Uterus (tissue), 4 donors: ENCODE measurements around the gene LMAN2. TPM values are rescaled to one million over a fixed set of nuclear protein-coding genes. Genes with fewer than 3 reads are reported as not detected.
A peak's percentile ranks its signal among the peaks of the same experiment; 100 is the strongest.

Experiments
- DNase-seq, 2 donors: peaks; one replicate each; pipeline ENCODE4 v3.0.0-alpha.2; 2019 to 2020
- H3K27ac ChIP-seq, 2 donors: fragments of 200-600 bp; sonication (generic); 1 replicate in 1 of 2; 2 replicates in 1 of 2; pipeline ENCODE4 v1.5.1; 2016 to 2018
- H3K27me3 ChIP-seq, 2 donors: fragments of 200-600 bp; sonication (generic); one replicate each; pipeline ENCODE4 v1.5.1; 2018 to 2019; ENCODE audit warnings: control low read depth in 1 of 2
- H3K36me3 ChIP-seq, 2 donors: fragments of 200-600 bp; sonication (generic); one replicate each; pipeline ENCODE4 v1.5.1; 2019; ENCODE audit warnings: control low read depth in 1 of 2
- H3K4me1 ChIP-seq, 2 donors: fragments of 200-600 bp; sonication (generic); one replicate each; pipeline ENCODE4 v1.5.1; 2018 to 2019; ENCODE audit warnings: control low read depth in 1 of 2
- H3K4me3 ChIP-seq, 2 donors: fragments of 200-600 bp; sonication (generic); 1 replicate in 1 of 2; 2 replicates in 1 of 2; pipeline ENCODE4 v1.5.1; 2018 to 2019; ENCODE audit warnings: mild to moderate bottlenecking in 1 of 2
- H3K9me3 ChIP-seq, 2 donors: fragments of 200-600 bp; sonication (generic); one replicate each; pipeline ENCODE4 v1.5.1; 2019; ENCODE audit warnings: control low read depth in 1 of 2
- CTCF ChIP-seq, 4 experiments: fragments of 200-600 bp in 2 of 4; fragments of 450-650 bp in 2 of 4; sonication (generic) in 2 of 4; IDR thresholded peaks; one replicate each; pipeline ENCODE4 v1.5.1; 2016 to 2019; ENCODE audit warnings: antibody characterized with exemption in 4 of 4, mild to moderate bottlenecking in 2 of 4, moderate library complexity in 1 of 4
- POLR2A ChIP-seq, 2 donors: fragments of 450-650 bp; IDR thresholded peaks; one replicate each; pipeline ENCODE4 v1.6.1; 2016; ENCODE audit warnings: antibody characterized with exemption in 2 of 2, mild to moderate bottlenecking in 1 of 2, moderate library complexity in 1 of 2
- intact Hi-C: fragments of 100-400 bp; cut with DNase I; formaldehyde crosslinking; loops from one replicate; pipeline ENCODE4 v1.15.1; 2023; ENCODE audit warnings: low total_unique reads
- total RNA-seq, 4 donors: library from RNA; depleted of rRNA in 3 of 4; stranded (reverse); fragments of >200 nt in 3 of 4; gene quantifications; one replicate each; pipeline versions ENCODE4 v1.1.0 to v1.2.4, GENCODE V29; 2014 to 2023
- donor health status: DM: yes; HTN: yes; CAD: no.

Gene LMAN2
- total RNA-seq, 4 donors from 2014 or later = 83.2 to 210 (median 170) TPM

- no peak overlapping the region for H3K27ac ChIP-seq
- peaks cover 3 to 11% of the 10 kb centered on the region in 2 donors for H3K4me1 ChIP-seq
- intact Hi-C loops = no loop called here
- H3K36me3 ChIP-seq = no peaks in the 10 kb centered on the region
- no peak for DNase-seq
- H3K27me3 ChIP-seq = no peaks in the 10 kb centered on the region
- TF ChIP-seq CTCF (IDR thresholded peaks at IDR 0.05) = no peak
- no peak for TF ChIP-seq POLR2A (IDR thresholded peaks at IDR 0.05)
- no peaks in the 10 kb centered on the region for H3K9me3 ChIP-seq
- H3K4me3 ChIP-seq = no peak overlapping the region
Measured at GRCh38 chr5:177369645-177370440, 18.4 kb upstream of the LMAN2 start.

DNA sequence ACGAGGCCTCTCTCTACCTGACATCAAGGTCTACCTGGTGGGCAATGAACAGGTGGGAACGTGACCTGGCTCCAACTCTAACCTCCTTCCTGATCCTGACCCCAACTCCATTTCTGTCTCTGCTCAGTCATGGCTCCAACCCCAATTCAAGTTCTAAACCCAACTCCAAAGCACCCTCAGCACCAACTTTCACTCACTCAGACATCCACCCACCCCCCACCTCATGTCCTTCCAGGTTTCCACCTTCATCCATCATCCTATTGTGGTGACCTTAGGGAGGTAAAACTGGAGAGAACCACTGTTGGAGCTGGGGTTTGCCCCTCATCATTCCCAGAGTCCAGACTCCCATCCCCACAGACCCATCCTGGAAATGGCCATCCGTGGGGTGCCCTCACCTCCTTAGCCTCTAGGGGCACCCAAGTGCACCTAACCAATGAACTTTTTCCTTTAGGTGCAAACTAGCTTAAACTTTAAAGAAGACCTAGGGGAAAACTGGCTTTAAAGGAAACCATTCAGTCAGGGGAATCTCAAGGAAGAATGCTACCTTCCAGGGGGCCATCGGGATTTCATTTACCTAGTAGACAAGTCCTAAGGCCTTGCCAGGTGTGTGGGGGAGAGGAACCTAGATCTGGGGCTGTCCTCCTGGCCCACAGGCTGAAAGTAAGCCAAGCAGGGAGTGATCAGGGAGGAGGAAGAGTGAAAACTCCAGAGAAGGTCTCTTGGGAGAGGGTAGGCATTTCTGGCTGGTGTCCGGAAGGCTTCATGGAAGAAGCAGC, 17.6 kb upstream of the LMAN2 start:
- H3K4me1 ChIP-seq = peaks cover 3 to 11% of the 10 kb centered on the region in 2 donors
- intact Hi-C loops = no loop called here
- no peak for DNase-seq
- no peaks in the 10 kb centered on the region for H3K27me3 ChIP-seq
- H3K27ac ChIP-seq = no peak overlapping the region
- H3K36me3 ChIP-seq = no peaks in the 10 kb centered on the region
- TF ChIP-seq POLR2A (IDR thresholded peaks at IDR 0.05) (no peak), CTCF (IDR thresholded peaks at IDR 0.05) (peak; percentile 16 to 63 (median 32))
- no peak overlapping the region for H3K4me3 ChIP-seq
- H3K9me3 ChIP-seq = no peaks in the 10 kb centered on the region

- intact Hi-C loops = no loop called here
- no peak overlapping the region for H3K27ac ChIP-seq
- no peak for DNase-seq
- no peaks in the 10 kb centered on the region for H3K9me3 ChIP-seq
- H3K4me3 ChIP-seq = no peak overlapping the region
- peaks cover 3 to 16% of the 10 kb centered on the region in 2 donors for H3K4me1 ChIP-seq
- H3K36me3 ChIP-seq = no peaks in the 10 kb centered on the region
- TF ChIP-seq CTCF (IDR thresholded peaks at IDR 0.05) (no peak), POLR2A (IDR thresholded peaks at IDR 0.05) (no peak)
- no peaks in the 10 kb centered on the region for H3K27me3 ChIP-seq
Measured at GRCh38 chr5:177367981-177368868, 16.8 kb upstream of the LMAN2 start.

DNA sequence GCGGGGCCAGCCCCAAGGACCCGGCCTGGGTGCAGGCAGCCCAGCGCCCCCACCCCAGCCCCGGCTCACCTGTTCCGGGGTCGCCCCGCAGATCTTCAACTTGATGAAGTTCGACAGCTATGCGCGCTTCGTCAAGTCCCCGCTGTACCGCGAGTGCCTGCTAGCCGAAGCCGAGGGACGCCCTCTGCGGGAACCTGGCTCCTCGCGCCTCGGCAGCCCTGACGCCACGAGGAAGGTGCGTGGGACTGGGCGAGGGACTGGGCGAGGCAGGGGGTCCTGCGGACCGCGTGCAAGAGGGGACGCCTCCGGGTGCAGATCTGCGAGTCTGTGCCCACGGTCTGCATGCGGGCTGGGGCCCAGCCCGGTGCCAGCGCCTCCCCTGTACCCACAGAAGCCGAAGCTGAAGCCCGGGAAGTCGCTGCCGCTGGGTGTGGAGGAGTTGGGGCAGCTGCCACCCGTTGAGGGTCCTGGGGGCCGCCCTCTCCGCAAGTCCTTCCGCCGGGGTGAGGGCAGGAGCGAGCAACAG, 15.9 kb upstream of the LMAN2 start:
- no peaks in the 10 kb centered on the region for H3K9me3 ChIP-seq
- H3K4me3 ChIP-seq = peak overlapping the region; percentile 51 to 53
- intact Hi-C loops = no loop called here
- TF ChIP-seq POLR2A (IDR thresholded peaks at IDR 0.05) = peak in 1 of 2 donors; percentile 1
- peak in 1 of 4 experiments; percentile 16 for TF ChIP-seq CTCF (IDR thresholded peaks at IDR 0.05)
- peak overlapping the region; percentile 97 for H3K27ac ChIP-seq
- H3K36me3 ChIP-seq = no peaks in the 10 kb centered on the region
- peaks cover 3 to 21% of the 10 kb centered on the region in 2 donors for H3K4me1 ChIP-seq
- DNase-seq = no peak
- H3K27me3 ChIP-seq = no peaks in the 10 kb centered on the region
